K562 (cell line): ENCODE results near the gene BLOC1S4. TPM values are rescaled to one million over a fixed set of nuclear protein-coding genes. Genes with fewer than 3 reads are reported as not detected.

Experiments
- ATF7 ChIP-seq: fragments of 450-650 bp; IDR thresholded peaks from 2 replicates; pipeline ENCODE4 v1.7.1; 2014; ENCODE audit warnings: mild to moderate bottlenecking, moderate library complexity
- CBX1 ChIP-seq: sonication (generic); IDR thresholded peaks from 2 replicates; pipeline ENCODE4 v1.6.1; 2016; ENCODE audit warnings: antibody characterized with exemption, low read depth, mild to moderate bottlenecking
- CC2D1A ChIP-seq: fragments of 450-650 bp; IDR thresholded peaks from 2 replicates; pipeline ENCODE4 v1.6.1; 2017; ENCODE audit warnings: mild to moderate bottlenecking
- ETV1 ChIP-seq: fragments of 450-650 bp; conservative IDR thresholded peaks from 2 replicates; pipeline ENCODE4 v1.6.1; 2016; ENCODE audit warnings: missing genetic modification characterization, control low read depth, low read depth, missing compliant biosample characterization
- FOXM1 ChIP-seq, 2 experiments: fragments of 450-650 bp in 1 of 2; sonication (generic) in 1 of 2; formaldehyde crosslinking in 1 of 2; IDR thresholded peaks; 2 replicates each; pipeline versions ENCODE4 v1.6.1 to v1.9.0; 2017 to 2022; ENCODE audit warnings: low read depth in 2 of 2, mild to moderate bottlenecking in 2 of 2, missing genetic modification reagents in 1 of 2, moderate library complexity in 1 of 2
- GABPB1 ChIP-seq: sonication (generic); formaldehyde crosslinking; IDR thresholded peaks from 2 replicates; pipeline ENCODE4 v1.8.0; 2022; ENCODE audit warnings: mild to moderate bottlenecking, missing genetic modification reagents
- HNRNPUL1 ChIP-seq: fragments of 200-400 bp; formaldehyde crosslinking; IDR thresholded peaks from 2 replicates; pipeline ENCODE4 v1.6.1; 2017; ENCODE audit warnings: low read length
- MED1 ChIP-seq: sonication (generic); formaldehyde crosslinking; IDR thresholded peaks from 2 replicates; pipeline ENCODE4 v1.8.1; 2023; ENCODE audit warnings: missing genetic modification reagents, borderline replicate concordance
- NFYB ChIP-seq: IDR thresholded peaks from 2 replicates; pipeline ENCODE4 v1.6.1; 2011; ENCODE audit warnings: mild to moderate bottlenecking, moderate library complexity; ENCODE audit not compliant: insufficient read length; ENCODE audit errors: extremely low read depth
- PHF20 ChIP-seq: fragments of 450-650 bp; IDR thresholded peaks from 2 replicates; pipeline ENCODE4 v1.6.1; 2018; ENCODE audit not compliant: partially characterized antibody
- POLR2AphosphoS5 ChIP-seq: IDR thresholded peaks from 2 replicates; pipeline ENCODE4 v1.6.1; 2011; ENCODE audit warnings: mild to moderate bottlenecking, low read depth, low read length, moderate library complexity; ENCODE audit not compliant: control insufficient read depth, insufficient read depth
- POLR3A ChIP-seq: IDR thresholded peaks from 2 replicates; pipeline ENCODE4 v1.6.1; 2011; ENCODE audit warnings: borderline replicate concordance, mild to moderate bottlenecking, moderate library complexity; ENCODE audit not compliant: insufficient read length, insufficient read depth; ENCODE audit errors: extremely low read depth
- RBFOX2 ChIP-seq: fragments of 200-400 bp; formaldehyde crosslinking; IDR thresholded peaks from 2 replicates; pipeline ENCODE4 v1.6.1; 2017; ENCODE audit warnings: low read depth, mild to moderate bottlenecking, low read length, moderate library complexity
- RBM34 ChIP-seq: fragments of 200-400 bp; formaldehyde crosslinking; IDR thresholded peaks from 2 replicates; pipeline ENCODE4 v1.6.1; 2018; ENCODE audit warnings: low read length, borderline replicate concordance; ENCODE audit not compliant: insufficient read depth
- RBM39 ChIP-seq: fragments of 200-400 bp; formaldehyde crosslinking; optimal IDR thresholded peaks from 2 replicates; pipeline ENCODE3; 2018; ENCODE audit warnings: low read depth, low read length
- SIRT6 ChIP-seq: IDR thresholded peaks from one replicate; pipeline ENCODE4 v1.6.1; 2012; ENCODE audit warnings: low read depth, mild to moderate bottlenecking, control low read depth, inconsistent platforms, low read length, moderate library complexity
- TARDBP ChIP-seq: fragments of 450-650 bp; IDR thresholded peaks from 2 replicates; pipeline ENCODE4 v1.6.1; 2016
- TEAD2 ChIP-seq: fragments of 450-650 bp; IDR thresholded peaks from 2 replicates; pipeline ENCODE4 v1.6.1; 2016; ENCODE audit warnings: missing genetic modification characterization, control low read depth, missing compliant biosample characterization
- ZNF212 ChIP-seq: fragments of 450-650 bp; formaldehyde crosslinking; IDR thresholded peaks from 2 replicates; pipeline ENCODE4 v1.4.0; 2020; ENCODE audit warnings: mild to moderate bottlenecking
- ZNF431 ChIP-seq: sonication (generic); formaldehyde crosslinking; IDR thresholded peaks from 2 replicates; pipeline ENCODE4 v1.8.0; 2022; ENCODE audit warnings: mild to moderate bottlenecking, missing genetic modification reagents
- ZNF79 ChIP-seq: fragments of 250-450 bp; sonication (Bioruptor Pico); IDR thresholded peaks from 2 replicates; pipeline ENCODE4 v1.4.0; 2020; ENCODE audit warnings: low read depth, mild to moderate bottlenecking, moderate library complexity
- polyA plus RNA-seq, 8 experiments: library from polyadenylated mRNA; depleted of rRNA in 4 of 8; stranded (reverse) in 5 of 8; unstranded in 3 of 8; fragments of >200 nt; fragmentation: Nextera tagmentation in 2 of 8; fragmentation: Illumina TruSeq in 1 of 8; extraction: Ambion mirVana in 2 of 8; extraction: Trizol in 1 of 8; gene quantifications; 2 replicates each; pipeline versions ENCODE4 v1.2.1 to v1.2.3, GENCODE V29; 2011 to 2014; ENCODE audit warnings: inconsistent platforms in 1 of 8, missing spikeins in 1 of 8
- total RNA-seq, 7 experiments: library from RNA; depleted of rRNA in 6 of 7; stranded (reverse); fragments of >200 nt in 6 of 7; fragmentation: Illumina TruSeq in 2 of 7; extraction: Trizol in 2 of 7; gene quantifications; 2 replicates each; pipeline versions ENCODE4 v1.2.1 to v1.2.3, GENCODE V29; 2011 to 2021; ENCODE audit warnings: low replicate concordance in 1 of 7
- TF ChIP-seq, protein P1 (sequence below), 2 experiments: fragments of 450-650 bp in 1 of 2; IDR thresholded peaks; 2 replicates each; pipeline ENCODE4 v1.6.1; 2011 to 2017; ENCODE audit warnings: low read depth in 2 of 2, antibody characterized with exemption in 1 of 2, borderline replicate concordance in 1 of 2, low read length in 1 of 2, mild to moderate bottlenecking in 1 of 2, mixed read lengths in 1 of 2; ENCODE audit not compliant: control insufficient read depth in 1 of 2
- TF ChIP-seq, protein P2 (sequence below): fragments of 250-450 bp; sonication (Bioruptor Pico); IDR thresholded peaks from 2 replicates; pipeline ENCODE4 v1.4.0; 2020; ENCODE audit warnings: borderline replicate concordance
- TF ChIP-seq, protein P3 (sequence below): sonication (generic); IDR thresholded peaks from 2 replicates; pipeline ENCODE4 v1.6.1; 2016

BLOC1S4 gene
- total and polyA plus RNA-seq, 9 of the 15 experiments (the other 6 are each of a cell fraction or from before 2014, with no cell fraction given) = 3.1 to 31.6 (median 11.2) TPM

DNA sequence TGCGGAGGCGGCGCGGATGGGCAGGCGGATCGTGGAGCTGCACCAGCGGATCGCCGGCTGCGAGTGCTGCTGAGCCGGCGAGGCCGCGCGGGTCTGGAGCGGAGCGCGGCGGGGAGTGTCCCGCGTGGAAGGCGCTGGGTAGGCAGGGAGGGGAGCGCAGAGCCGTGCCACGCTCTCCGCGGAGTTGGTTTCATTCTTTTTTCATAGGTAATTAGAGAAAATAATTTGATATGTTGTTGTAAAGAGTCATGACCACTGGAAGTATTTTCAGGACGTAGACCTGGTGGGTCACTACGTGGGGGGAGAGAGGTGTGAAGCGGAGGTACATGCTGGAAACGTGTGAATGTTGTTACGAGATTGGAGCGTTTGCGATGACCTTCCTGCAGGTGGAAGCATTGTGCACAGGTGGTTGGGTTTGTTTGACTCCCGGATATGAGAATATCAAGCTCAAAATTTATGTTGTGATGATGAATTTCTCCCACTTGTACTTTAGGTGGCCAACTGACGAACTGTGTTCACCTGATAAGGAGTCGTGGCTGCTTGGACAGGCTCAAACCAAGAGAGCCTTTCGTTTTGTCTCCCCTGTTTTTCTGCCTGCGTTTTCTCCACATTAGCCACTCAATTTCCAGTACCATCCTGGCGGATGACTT is 41.3 kb upstream of the BLOC1S4 start (continued):
- TF ChIP-seq, protein P1, sequence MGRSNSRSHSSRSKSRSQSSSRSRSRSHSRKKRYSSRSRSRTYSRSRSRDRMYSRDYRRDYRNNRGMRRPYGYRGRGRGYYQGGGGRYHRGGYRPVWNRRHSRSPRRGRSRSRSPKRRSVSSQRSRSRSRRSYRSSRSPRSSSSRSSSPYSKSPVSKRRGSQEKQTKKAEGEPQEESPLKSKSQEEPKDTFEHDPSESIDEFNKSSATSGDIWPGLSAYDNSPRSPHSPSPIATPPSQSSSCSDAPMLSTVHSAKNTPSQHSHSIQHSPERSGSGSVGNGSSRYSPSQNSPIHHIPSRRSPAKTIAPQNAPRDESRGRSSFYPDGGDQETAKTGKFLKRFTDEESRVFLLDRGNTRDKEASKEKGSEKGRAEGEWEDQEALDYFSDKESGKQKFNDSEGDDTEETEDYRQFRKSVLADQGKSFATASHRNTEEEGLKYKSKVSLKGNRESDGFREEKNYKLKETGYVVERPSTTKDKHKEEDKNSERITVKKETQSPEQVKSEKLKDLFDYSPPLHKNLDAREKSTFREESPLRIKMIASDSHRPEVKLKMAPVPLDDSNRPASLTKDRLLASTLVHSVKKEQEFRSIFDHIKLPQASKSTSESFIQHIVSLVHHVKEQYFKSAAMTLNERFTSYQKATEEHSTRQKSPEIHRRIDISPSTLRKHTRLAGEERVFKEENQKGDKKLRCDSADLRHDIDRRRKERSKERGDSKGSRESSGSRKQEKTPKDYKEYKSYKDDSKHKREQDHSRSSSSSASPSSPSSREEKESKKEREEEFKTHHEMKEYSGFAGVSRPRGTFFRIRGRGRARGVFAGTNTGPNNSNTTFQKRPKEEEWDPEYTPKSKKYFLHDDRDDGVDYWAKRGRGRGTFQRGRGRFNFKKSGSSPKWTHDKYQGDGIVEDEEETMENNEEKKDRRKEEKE (IDR thresholded peaks at IDR 0.05; ENCODE audit: borderline replicate concordance in 1 of 2, control insufficient read depth in 1 of 2, low read depth in 2 of 2, low read length in 1 of 2) = 0 out of 4 replicates have a peak, but pooled peaks of 1 of the 2 experiments have one; percentile 72
- no peak for TF ChIP-seq RBM39
- no peak for TF ChIP-seq PHF20
- TF ChIP-seq POLR2AphosphoS5 = peak; percentile 49
- no peak for TF ChIP-seq RBM34
- TF ChIP-seq ETV1 (tag) = peak; percentile 79
- no peak for TF ChIP-seq MED1
- TF ChIP-seq TEAD2 = no peak
- no peak for TF ChIP-seq FOXM1 (IDR thresholded peaks at IDR 0.05; ENCODE audit: low read depth)
- TF ChIP-seq FOXM1 (CRISPR knock-in tag; IDR thresholded peaks at IDR 0.05; ENCODE audit: low read depth) = no peak
- TF ChIP-seq ATF7 = peak; percentile 55
- no peak for TF ChIP-seq POLR3A
- peak; percentile 53; the same call in 1 of the 2 replicates for TF ChIP-seq CC2D1A
- no peak for TF ChIP-seq ZNF79 (CRISPR knock-in tag)
- no peak for TF ChIP-seq GABPB1
- TF ChIP-seq, protein P2, sequence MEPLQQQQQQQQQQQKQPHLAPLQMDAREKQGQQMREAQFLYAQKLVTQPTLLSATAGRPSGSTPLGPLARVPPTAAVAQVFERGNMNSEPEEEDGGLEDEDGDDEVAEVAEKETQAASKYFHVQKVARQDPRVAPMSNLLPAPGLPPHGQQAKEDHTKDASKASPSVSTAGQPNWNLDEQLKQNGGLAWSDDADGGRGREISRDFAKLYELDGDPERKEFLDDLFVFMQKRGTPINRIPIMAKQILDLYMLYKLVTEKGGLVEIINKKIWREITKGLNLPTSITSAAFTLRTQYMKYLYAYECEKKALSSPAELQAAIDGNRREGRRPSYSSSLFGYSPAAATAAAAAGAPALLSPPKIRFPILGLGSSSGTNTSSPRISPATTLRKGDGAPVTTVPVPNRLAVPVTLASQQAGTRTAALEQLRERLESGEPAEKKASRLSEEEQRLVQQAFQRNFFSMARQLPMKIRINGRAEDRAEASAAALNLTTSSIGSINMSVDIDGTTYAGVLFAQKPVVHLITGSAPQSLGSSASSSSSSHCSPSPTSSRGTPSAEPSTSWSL (CRISPR knock-in tag) = no peak
- no peak for TF ChIP-seq TARDBP
- no peak for TF ChIP-seq NFYB
- peak; percentile 54; the same call in 1 of the 2 replicates for TF ChIP-seq ZNF431 (CRISPR knock-in tag)
- no peak for TF ChIP-seq ZNF212 (CRISPR knock-in tag)
- TF ChIP-seq, protein P3, sequence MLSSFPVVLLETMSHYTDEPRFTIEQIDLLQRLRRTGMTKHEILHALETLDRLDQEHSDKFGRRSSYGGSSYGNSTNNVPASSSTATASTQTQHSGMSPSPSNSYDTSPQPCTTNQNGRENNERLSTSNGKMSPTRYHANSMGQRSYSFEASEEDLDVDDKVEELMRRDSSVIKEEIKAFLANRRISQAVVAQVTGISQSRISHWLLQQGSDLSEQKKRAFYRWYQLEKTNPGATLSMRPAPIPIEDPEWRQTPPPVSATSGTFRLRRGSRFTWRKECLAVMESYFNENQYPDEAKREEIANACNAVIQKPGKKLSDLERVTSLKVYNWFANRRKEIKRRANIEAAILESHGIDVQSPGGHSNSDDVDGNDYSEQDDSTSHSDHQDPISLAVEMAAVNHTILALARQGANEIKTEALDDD = no peak
- TF ChIP-seq SIRT6 = no peak
- TF ChIP-seq HNRNPUL1 = no peak
- no peak for TF ChIP-seq RBFOX2
- TF ChIP-seq CBX1 = no peak
